ENCODE measurements around the gene UVSSA. TPM values are rescaled to one million over a fixed set of nuclear protein-coding genes. Genes with fewer than 3 reads are reported as not detected.
A peak's percentile ranks its signal among the peaks of the same experiment; 100 is the strongest.

The UVSSA gene
- total RNA-seq, 3 donors from 2014 or later (not counting 1 experiment from before 2014, with no cell fraction given) = 48.0 to 59.4 (median 56.4) TPM

DNA sequence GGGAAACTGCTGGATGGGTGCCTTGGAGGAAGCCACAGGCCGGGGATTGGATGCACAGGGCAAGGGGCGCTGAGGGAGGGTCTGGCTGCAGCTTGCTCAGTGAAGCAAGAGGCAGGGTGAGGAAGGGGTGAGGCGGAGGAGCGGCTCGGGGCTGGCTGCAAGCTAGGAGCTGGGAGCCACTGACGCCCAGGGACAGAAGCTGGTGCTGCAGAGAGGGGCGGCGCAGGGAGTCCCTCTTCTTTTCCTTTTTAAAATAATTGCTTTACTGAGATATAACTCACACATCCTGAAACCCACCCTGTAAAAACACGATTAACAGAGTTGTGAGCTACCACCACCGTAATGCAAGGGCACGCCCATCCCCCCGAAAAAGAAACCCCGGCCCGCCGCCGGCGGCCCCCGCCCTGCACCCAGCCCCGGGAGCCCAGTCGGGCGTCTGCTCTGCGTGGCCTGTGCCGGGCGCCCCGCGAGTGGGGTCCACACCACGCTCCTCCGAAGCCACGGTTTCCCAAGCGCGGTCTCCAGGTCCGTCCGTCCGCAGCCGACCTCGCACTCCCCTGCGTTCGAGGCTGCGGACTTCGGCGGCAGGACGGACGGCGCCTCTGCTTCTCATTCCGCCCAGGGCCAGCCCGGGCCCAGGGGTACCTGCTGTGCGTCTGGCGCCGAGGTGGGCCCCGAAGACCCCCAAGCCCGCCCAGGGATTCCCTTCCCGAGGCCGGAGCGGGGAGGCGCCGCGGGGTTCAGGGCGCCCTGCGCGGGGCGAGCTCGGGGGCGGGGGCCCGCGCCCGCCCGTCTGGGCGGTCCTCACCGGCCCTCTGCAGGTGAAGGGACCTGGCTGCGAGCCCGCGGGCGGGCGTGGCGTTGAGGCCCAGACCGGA, 866 bp upstream of the UVSSA start:
- intact Hi-C loops (cut with micrococcal nuclease) = loop anchor here (1.0 to 5.0 kb wide), 4 partner anchors 15 to 179 kb away; partner anchors contain the start of genes CTBP1 and MAEA
- Mint-ChIP-seq H3K36me3 (no peaks in the 10 kb centered on the region), H3K4me1 (peaks cover 34 to 35% of the 10 kb centered on the region in 2 donors), H3K4me3 (peak overlapping the region; percentile 90), H3K27me3 (ENCODE audit: low read depth in 2 of 2) (no peaks in the 10 kb centered on the region), H3K9me3 (no peaks in the 10 kb centered on the region), H3K27ac (peak overlapping the region; percentile 81 to 91)
- ATAC-seq = peak; percentile 15 to 23 (median 19)
- Histone ChIP-seq H3K9me3 (ENCODE audit: control insufficient read depth, insufficient read depth, low read length) (no peaks in the 10 kb centered on the region), H3K27me3 (ENCODE audit: control insufficient read depth, insufficient read depth, low read length) (no peaks in the 10 kb centered on the region), H3K27ac (ENCODE audit: low read length) (peak overlapping the region; percentile 91), H3K4me3 (ENCODE audit: low read length) (peak overlapping the region; percentile 79), H3K4me1 (ENCODE audit: control insufficient read depth, insufficient read depth, low read length) (peaks cover 26% of the 10 kb centered on the region), H3K36me3 (ENCODE audit: control insufficient read depth, insufficient read depth, low read length) (peaks cover 9% of the 10 kb centered on the region)
- TF ChIP-seq CTCF (IDR thresholded peaks at IDR 0.05) = no peak
- under 1% methylated on average over 76 of the region's 76 CpGs for WGBS (ENCODE audit: insufficient coverage)
- peak; percentile 44 to 76 for DNase-seq

DNA sequence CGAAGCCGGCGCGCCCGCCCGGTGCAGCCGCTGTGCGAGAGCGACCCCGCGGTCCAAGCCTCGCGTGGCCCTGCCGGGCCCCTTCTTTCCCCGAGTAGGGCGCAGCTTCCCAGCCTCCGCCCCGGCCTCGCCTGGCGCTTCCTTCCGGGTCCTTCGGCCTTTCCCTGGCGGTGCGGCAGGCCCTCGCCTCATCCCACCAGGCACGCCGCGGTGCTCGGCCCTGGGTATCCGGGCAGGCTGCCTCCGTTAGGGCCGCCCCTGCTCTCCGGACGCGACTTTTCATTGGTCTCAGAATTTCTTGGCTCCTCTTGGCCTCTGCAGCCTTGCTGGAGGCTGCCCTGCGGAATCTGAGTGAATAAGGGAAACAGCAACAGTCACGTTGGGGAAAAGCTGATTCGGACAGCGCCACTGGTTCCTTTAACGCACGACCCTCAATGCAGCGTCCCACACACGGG, 429 bp downstream of the UVSSA start:
- peak; percentile 16 to 26 (median 17) for ATAC-seq
- H3K4me1 Mint-ChIP-seq = peaks cover 41 to 42% of the 10 kb centered on the region in 2 donors
- Histone ChIP-seq H3K27me3 (ENCODE audit: control insufficient read depth, insufficient read depth, low read length) (no peaks in the 10 kb centered on the region), H3K4me3 (ENCODE audit: low read length) (peak overlapping the region; percentile 49), H3K4me1 (ENCODE audit: control insufficient read depth, insufficient read depth, low read length) (peaks cover 34% of the 10 kb centered on the region), H3K27ac (ENCODE audit: low read length) (peak overlapping the region; percentile 87), H3K9me3 (ENCODE audit: control insufficient read depth, insufficient read depth, low read length) (no peaks in the 10 kb centered on the region), H3K36me3 (ENCODE audit: control insufficient read depth, insufficient read depth, low read length) (peaks cover 5% of the 10 kb centered on the region)
- H3K27me3 Mint-ChIP-seq (ENCODE audit: low read depth in 2 of 2) = no peaks in the 10 kb centered on the region
- under 1% methylated on average over 43 of the region's 43 CpGs for WGBS (ENCODE audit: insufficient coverage)
- peak; percentile 62 to 65 for DNase-seq
- H3K36me3 Mint-ChIP-seq = no peaks in the 10 kb centered on the region
- H3K9me3 Mint-ChIP-seq = no peaks in the 10 kb centered on the region
- TF ChIP-seq CTCF (IDR thresholded peaks at IDR 0.05) = no peak
- H3K27ac Mint-ChIP-seq = peak overlapping the region; percentile 89 to 91
- intact Hi-C loops (cut with micrococcal nuclease) = loop anchor here (2.0 to 5.0 kb wide), 3 partner anchors 17 to 181 kb away; partner anchors contain the start of gene MAEA
- peak overlapping the region; percentile 89 for H3K4me3 Mint-ChIP-seq

DNA sequence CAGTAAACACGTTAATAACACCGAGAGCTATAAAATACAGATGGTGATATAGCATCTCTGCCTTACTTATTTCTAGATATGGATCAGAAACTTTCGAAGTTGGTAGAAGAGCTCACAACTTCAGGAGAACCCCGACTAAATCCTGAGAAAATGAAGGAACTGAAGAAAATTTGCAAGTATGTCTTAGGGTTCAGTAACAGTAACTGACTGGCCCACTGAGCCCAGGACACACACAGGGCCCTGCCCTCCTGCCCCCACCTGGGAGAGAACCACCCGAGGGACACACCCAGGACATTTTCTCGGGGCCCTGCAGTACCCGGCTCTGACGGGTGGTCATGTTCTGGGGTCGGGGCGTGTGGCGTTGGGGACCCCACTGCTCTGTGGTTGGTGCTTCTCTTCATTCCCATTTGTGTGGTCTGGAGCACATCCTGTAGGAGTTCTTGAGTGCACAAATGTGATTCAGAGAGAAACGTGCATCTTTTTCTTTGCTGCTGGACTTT, 1.1 kb downstream of the UVSSA start:
- 82% methylated on average over 10 of the region's 12 CpGs for WGBS (ENCODE audit: insufficient coverage)
- Mint-ChIP-seq H3K4me3 (peak overlapping the region; percentile 89), H3K4me1 (peaks cover 41 to 42% of the 10 kb centered on the region in 2 donors), H3K36me3 (no peaks in the 10 kb centered on the region), H3K27ac (peak overlapping the region; percentile 89 to 91), H3K27me3 (ENCODE audit: low read depth in 2 of 2) (no peaks in the 10 kb centered on the region), H3K9me3 (no peaks in the 10 kb centered on the region)
- Histone ChIP-seq H3K27ac (ENCODE audit: low read length) (peak overlapping the region; percentile 87), H3K27me3 (ENCODE audit: control insufficient read depth, insufficient read depth, low read length) (no peaks in the 10 kb centered on the region), H3K4me1 (ENCODE audit: control insufficient read depth, insufficient read depth, low read length) (peaks cover 34% of the 10 kb centered on the region), H3K4me3 (ENCODE audit: low read length) (peak overlapping the region; percentile 49), H3K36me3 (ENCODE audit: control insufficient read depth, insufficient read depth, low read length) (peaks cover 7% of the 10 kb centered on the region), H3K9me3 (ENCODE audit: control insufficient read depth, insufficient read depth, low read length) (no peaks in the 10 kb centered on the region)
- ATAC-seq = no peak
- no peak for DNase-seq
- no peak for TF ChIP-seq CTCF (IDR thresholded peaks at IDR 0.05)
- intact Hi-C loops (cut with micrococcal nuclease) = loop anchor here (5.0 kb wide), 1 partner anchor 61 kb away; the partner anchor contains the start of gene MAEA
